PC-9 (cell line): ENCODE measurements around the gene DIP2C. TPM values are rescaled to one million over a fixed set of nuclear protein-coding genes. Genes with fewer than 3 reads are reported as not detected.
"Not testable (repeated sequence)": the region's sequence is repeated elsewhere in the genome, so short reads cannot be mapped to it uniquely, and the experiment has no call there.

Experiments
- BruUV-seq: library from RNA; stranded (reverse); fragments of 400-500 nt; replicated peaks from 2 replicates; lab custom pipeline; 2021; lab: Mats Ljungman, UMichigan
- CTCF ChIA-PET: fragments of 300-600 bp; sonication (Branson Sonifier 250); formaldehyde crosslinking; loops from one replicate; lab custom pipeline; 2022; ENCODE audit warnings: antibody characterized with exemption; lab: Charles Lee
- POLR2A ChIA-PET: fragments of 300-600 bp; sonication (Branson Sonifier 250); formaldehyde crosslinking; loops from one replicate; lab custom pipeline; 2022; ENCODE audit warnings: antibody characterized with exemption; ENCODE audit not compliant: unreplicated experiment; lab: Charles Lee
- DNase-seq, 2 experiments: peaks; one replicate each; pipeline versions ENCODE4 v3.0.0 to v3.0.0-alpha.2; 2015 to 2022; ENCODE audit warnings: mixed read lengths in 1 of 2
- H2AFZ ChIP-seq: fragments of 200-600 bp; sonication (generic); 2 replicates; pipeline ENCODE4 v1.8.1; 2017; ENCODE audit warnings: antibody characterized with exemption
- H3F3A ChIP-seq: fragments of 200-600 bp; sonication (generic); 2 replicates; pipeline ENCODE4 v1.8.1; 2017; ENCODE audit warnings: antibody characterized with exemption, mild to moderate bottlenecking, low read depth; ENCODE audit not compliant: insufficient read depth
- H3K27ac ChIP-seq: fragments of 200-600 bp; sonication (generic); 2 replicates; pipeline ENCODE4 v1.6.1; 2016; ENCODE audit warnings: mixed run types
- H3K27me3 ChIP-seq: fragments of 200-600 bp; sonication (generic); 2 replicates; pipeline ENCODE4 v1.6.1; 2016; ENCODE audit warnings: low read depth, mixed run types; ENCODE audit not compliant: insufficient read depth
- H3K36me3 ChIP-seq: fragments of 200-600 bp; sonication (generic); 2 replicates; pipeline ENCODE4 v1.6.1; 2016; ENCODE audit warnings: low read depth, mixed run types
- H3K4me1 ChIP-seq: fragments of 200-600 bp; sonication (generic); replicated peaks from 2 replicates; pipeline ENCODE4 v1.6.1; 2016; ENCODE audit warnings: mixed run types; ENCODE audit not compliant: insufficient read depth
- H3K4me2 ChIP-seq: fragments of 200-600 bp; sonication (generic); 2 replicates; pipeline ENCODE4 v1.6.1; 2017; ENCODE audit warnings: mixed run types
- H3K4me3 ChIP-seq: fragments of 200-600 bp; sonication (generic); 2 replicates; pipeline ENCODE4 v1.6.1; 2016; ENCODE audit warnings: mixed run types
- H3K79me2 ChIP-seq: fragments of 200-600 bp; sonication (generic); 2 replicates; pipeline ENCODE4 v1.6.1; 2017; ENCODE audit warnings: low read depth, mixed run types
- H3K9me2 ChIP-seq: fragments of 200-600 bp; sonication (generic); 2 replicates; pipeline ENCODE4 v1.8.1; 2017; ENCODE audit warnings: mild to moderate bottlenecking; ENCODE audit not compliant: insufficient read depth
- H3K9me3 ChIP-seq: fragments of 200-600 bp; sonication (generic); 2 replicates; pipeline ENCODE4 v1.8.1; 2016; ENCODE audit warnings: low read depth; ENCODE audit not compliant: insufficient read depth
- H4K20me1 ChIP-seq: fragments of 200-600 bp; sonication (generic); 2 replicates; pipeline ENCODE4 v1.8.1; 2017; ENCODE audit not compliant: insufficient read depth
- EZH2 ChIP-seq: fragments of 200-600 bp; sonication (generic); IDR thresholded peaks from 2 replicates; pipeline ENCODE4 v1.8.0; 2017; ENCODE audit warnings: antibody characterized with exemption, low read depth
- intact Hi-C: fragments of 100-400 bp; cut with micrococcal nuclease; formaldehyde crosslinking; loops from one replicate; pipeline ENCODE4 v1.10.0; 2022; ENCODE audit not compliant: unreplicated experiment
- total RNA-seq: library from RNA; stranded (reverse); gene quantifications from 2 replicates; pipeline ENCODE4 v1.2.3, GENCODE V29; 2021
- TF ChIP-seq, protein P1 (sequence below): fragments of 200-600 bp; sonication (generic); conservative IDR thresholded peaks from 2 replicates; pipeline ENCODE4 v1.6.1; 2017; ENCODE audit warnings: mixed run types, antibody characterized with exemption, mild to moderate bottlenecking, moderate library complexity

The DIP2C gene
- total RNA-seq, 1 experiment from 2014 or later = 0.83 TPM

DNA sequence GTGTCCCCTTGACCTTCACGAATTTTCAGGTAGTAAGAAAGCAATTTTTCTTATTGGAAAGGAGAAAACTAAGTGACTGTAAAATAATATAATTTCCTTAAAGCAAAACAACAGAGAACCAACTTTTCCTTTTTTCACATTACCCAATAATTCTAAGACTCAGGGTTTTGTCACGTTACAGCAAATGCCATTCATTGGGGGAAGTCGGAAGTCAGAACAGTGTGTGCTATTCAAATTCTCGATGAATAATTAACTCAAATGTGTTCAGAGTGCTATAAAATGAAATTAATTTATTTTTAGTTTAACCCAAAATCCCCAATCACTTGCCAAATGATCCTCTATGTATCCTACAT is 40.0 kb downstream of the DIP2C start:
- H3K27me3 ChIP-seq = peaks cover 36% of the 10 kb centered on the region
- no peak overlapping the region for H3K4me2 ChIP-seq
- no peak for DNase-seq
- no peaks in the 10 kb centered on the region for H3K79me2 ChIP-seq
- no peaks in the 10 kb centered on the region for H3K9me2 ChIP-seq
- H3K27ac ChIP-seq = no peak overlapping the region
- no peak overlapping the region for H3K4me3 ChIP-seq
- H3K4me1 ChIP-seq = no peaks in the 10 kb centered on the region
- BruUV-seq = no TSS peak
- CTCF ChIA-PET = no interaction called here
- TF ChIP-seq EZH2 = no peak
- TF ChIP-seq, protein P1, sequence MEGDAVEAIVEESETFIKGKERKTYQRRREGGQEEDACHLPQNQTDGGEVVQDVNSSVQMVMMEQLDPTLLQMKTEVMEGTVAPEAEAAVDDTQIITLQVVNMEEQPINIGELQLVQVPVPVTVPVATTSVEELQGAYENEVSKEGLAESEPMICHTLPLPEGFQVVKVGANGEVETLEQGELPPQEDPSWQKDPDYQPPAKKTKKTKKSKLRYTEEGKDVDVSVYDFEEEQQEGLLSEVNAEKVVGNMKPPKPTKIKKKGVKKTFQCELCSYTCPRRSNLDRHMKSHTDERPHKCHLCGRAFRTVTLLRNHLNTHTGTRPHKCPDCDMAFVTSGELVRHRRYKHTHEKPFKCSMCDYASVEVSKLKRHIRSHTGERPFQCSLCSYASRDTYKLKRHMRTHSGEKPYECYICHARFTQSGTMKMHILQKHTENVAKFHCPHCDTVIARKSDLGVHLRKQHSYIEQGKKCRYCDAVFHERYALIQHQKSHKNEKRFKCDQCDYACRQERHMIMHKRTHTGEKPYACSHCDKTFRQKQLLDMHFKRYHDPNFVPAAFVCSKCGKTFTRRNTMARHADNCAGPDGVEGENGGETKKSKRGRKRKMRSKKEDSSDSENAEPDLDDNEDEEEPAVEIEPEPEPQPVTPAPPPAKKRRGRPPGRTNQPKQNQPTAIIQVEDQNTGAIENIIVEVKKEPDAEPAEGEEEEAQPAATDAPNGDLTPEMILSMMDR = no peak
- POLR2A ChIA-PET = no interaction called here
- no peaks in the 10 kb centered on the region for H3F3A ChIP-seq
- no peaks in the 10 kb centered on the region for H4K20me1 ChIP-seq
- no peak overlapping the region for H2AFZ ChIP-seq
- H3K36me3 ChIP-seq = no peaks in the 10 kb centered on the region
- H3K9me3 ChIP-seq = no peaks in the 10 kb centered on the region
- intact Hi-C loops = no loop called here

DNA sequence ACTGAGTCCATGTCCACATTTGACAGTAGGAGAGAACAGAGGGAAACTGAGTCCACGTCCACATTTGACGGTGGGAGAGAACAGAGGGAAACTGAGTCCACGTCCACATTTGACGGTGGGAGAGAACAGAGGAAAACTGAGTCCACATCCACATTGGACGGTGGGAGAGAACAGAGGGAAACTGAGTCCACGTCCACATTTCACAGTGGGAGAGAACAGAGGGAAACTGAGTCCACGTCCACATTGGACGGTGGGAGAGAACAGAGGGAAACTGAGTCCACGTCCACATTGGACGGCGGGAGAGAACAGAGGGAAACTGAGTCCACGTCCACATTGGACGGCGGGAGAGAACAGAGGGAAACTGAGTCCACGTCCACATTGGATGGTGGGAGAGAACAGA is 42.4 kb downstream of the DIP2C start:
- H3F3A ChIP-seq, BruUV-seq, POLR2A ChIA-PET, H3K79me2 ChIP-seq, H4K20me1 ChIP-seq, H3K9me2 ChIP-seq, H3K4me1 ChIP-seq, intact Hi-C loops, H3K36me3 ChIP-seq, H2AFZ ChIP-seq, H3K9me3 ChIP-seq, CTCF ChIA-PET, DNase-seq, H3K4me3 ChIP-seq, H3K27ac ChIP-seq, H3K4me2 ChIP-seq: not testable (repeated sequence)
- H3K27me3 ChIP-seq = peaks cover 32% of the 10 kb centered on the region

DNA sequence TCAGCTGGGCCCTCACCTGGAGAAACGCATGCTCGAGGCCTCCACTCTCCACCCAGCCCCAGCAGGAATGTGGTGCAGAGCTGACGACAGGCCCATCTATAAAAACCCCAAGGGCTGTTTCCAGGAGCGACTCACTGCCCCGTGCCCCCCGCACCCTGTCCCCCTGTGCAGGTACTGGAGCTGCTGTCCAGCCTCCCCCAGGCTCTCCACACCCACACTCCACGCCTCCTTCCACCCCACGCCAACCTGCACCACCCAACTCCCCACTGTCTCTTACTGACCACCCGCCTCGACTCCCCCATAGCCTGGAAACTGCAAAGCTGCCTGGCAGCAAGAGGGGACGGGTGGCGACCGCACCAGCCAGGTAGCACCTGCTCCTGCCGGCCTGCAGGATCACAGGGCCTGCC is 43.3 kb downstream of the DIP2C start:
- CTCF ChIA-PET = no interaction called here
- Histone ChIP-seq H3K27me3 (peaks cover 27% of the 10 kb centered on the region), H3K9me2 (no peaks in the 10 kb centered on the region), H3K36me3 (no peaks in the 10 kb centered on the region), H4K20me1 (no peaks in the 10 kb centered on the region), H3K79me2 (no peaks in the 10 kb centered on the region), H3K4me2 (no peak overlapping the region), H3K9me3 (no peaks in the 10 kb centered on the region), H3K4me3 (no peak overlapping the region), H3K27ac (no peak overlapping the region), H3K4me1 (no peaks in the 10 kb centered on the region), H2AFZ (no peak overlapping the region), H3F3A (no peaks in the 10 kb centered on the region)
- POLR2A ChIA-PET = no interaction called here
- intact Hi-C loops = no loop called here
- no peak for DNase-seq
- BruUV-seq = no TSS peak
- no peak for TF ChIP-seq EZH2
- TF ChIP-seq, protein P1 = no peak

DNA sequence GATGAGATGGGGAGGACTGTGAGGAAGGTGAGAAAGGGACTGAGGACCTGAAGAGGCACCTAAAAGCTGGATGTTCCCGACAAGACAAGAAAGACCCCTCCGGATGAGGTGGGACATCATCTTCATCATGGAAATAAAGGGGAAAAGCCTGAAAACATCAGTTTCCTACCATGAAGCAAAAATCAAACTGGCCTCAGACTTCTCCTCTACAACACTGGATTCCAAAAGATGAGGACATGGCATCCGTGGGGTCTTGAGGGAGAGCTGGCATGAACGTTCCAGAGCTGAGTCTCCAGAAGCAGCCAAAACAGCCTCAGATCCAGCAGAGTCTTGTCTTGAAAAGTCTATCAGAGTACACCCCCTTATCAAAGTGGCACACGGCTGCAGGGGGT is 44.5 kb downstream of the DIP2C start:
- Histone ChIP-seq H4K20me1 (no peaks in the 10 kb centered on the region), H3K36me3 (no peaks in the 10 kb centered on the region), H3K27me3 (peaks cover 32% of the 10 kb centered on the region), H3K4me3 (no peak overlapping the region), H3F3A (no peaks in the 10 kb centered on the region), H3K9me2 (no peaks in the 10 kb centered on the region), H2AFZ (no peak overlapping the region), H3K79me2 (no peaks in the 10 kb centered on the region), H3K4me1 (no peaks in the 10 kb centered on the region), H3K9me3 (no peaks in the 10 kb centered on the region), H3K27ac (no peak overlapping the region), H3K4me2 (no peak overlapping the region)
- no peak for TF ChIP-seq EZH2
- TF ChIP-seq, protein P1 = no peak
- no TSS peak for BruUV-seq
- ChIA-PET POLR2A (no interaction called here), CTCF (no interaction called here)
- no peak for DNase-seq
- intact Hi-C loops = no loop called here
